SK-N-SH treated with all-trans-retinoic acid at 6 μM for 48 hours (cell line): Measurements from ENCODE around the gene HES5.
A peak's percentile ranks its signal among the peaks of the same experiment; 100 is the strongest.

Source experiments
- ATAC-seq: fragments of 200-7000 bp; cut with Tn5 transposase; 3 replicates; pipeline ENCODE4 v1.9.1; 2020; ENCODE audit warnings: mild to moderate bottlenecking, moderate library complexity
- BACH2 ChIP-seq: fragments of 250-450 bp; sonication (Bioruptor Pico); IDR thresholded peaks from 2 replicates; pipeline ENCODE4 v1.9.0; 2021; ENCODE audit warnings: mild to moderate bottlenecking, borderline replicate concordance
- CSDC2 ChIP-seq: fragments of 250-450 bp; sonication (Bioruptor Pico); IDR thresholded peaks from 2 replicates; pipeline ENCODE4 v1.5.0; 2020; ENCODE audit warnings: mild to moderate bottlenecking, moderate library complexity
- ESRRG ChIP-seq: fragments of 250-450 bp; sonication (Bioruptor Pico); IDR thresholded peaks from 2 replicates; pipeline ENCODE4 v1.6.1; 2021; ENCODE audit warnings: mild to moderate bottlenecking
- ISL1 ChIP-seq: fragments of 250-450 bp; sonication (Bioruptor Pico); IDR thresholded peaks from 2 replicates; pipeline ENCODE4 v2.1.2; 2022; ENCODE audit warnings: mild to moderate bottlenecking, moderate library complexity
- OSR1 ChIP-seq: fragments of 250-450 bp; sonication (Bioruptor Pico); IDR thresholded peaks from 2 replicates; pipeline ENCODE4 v1.8.0; 2022; ENCODE audit warnings: moderate library complexity, mild to moderate bottlenecking, inconsistent platforms
- PPARA ChIP-seq: fragments of 250-450 bp; sonication (Bioruptor Pico); IDR thresholded peaks from 2 replicates; pipeline ENCODE4 v1.5.0; 2020; ENCODE audit warnings: mild to moderate bottlenecking, borderline replicate concordance
- RARB ChIP-seq: fragments of 250-450 bp; sonication (Bioruptor Pico); IDR thresholded peaks from 2 replicates; pipeline ENCODE4 v1.8.0; 2021; ENCODE audit warnings: mild to moderate bottlenecking, moderate library complexity
- SNAI2 ChIP-seq: fragments of 250-450 bp; sonication (Bioruptor Pico); IDR thresholded peaks from 2 replicates; pipeline ENCODE4 v1.5.0; 2020; ENCODE audit warnings: mild to moderate bottlenecking, moderate library complexity
- TCF4 ChIP-seq: fragments of 250-450 bp; sonication (Bioruptor Pico); IDR thresholded peaks from 2 replicates; pipeline ENCODE4 v1.8.0; 2021; ENCODE audit warnings: mild to moderate bottlenecking, moderate library complexity, borderline replicate concordance
- TOX ChIP-seq: fragments of 250-450 bp; sonication (Bioruptor Pico); IDR thresholded peaks from 2 replicates; pipeline ENCODE4 v1.8.0; 2021; ENCODE audit warnings: mild to moderate bottlenecking, moderate library complexity, borderline replicate concordance
- ZC3H10 ChIP-seq: fragments of 250-450 bp; sonication (Bioruptor Pico); IDR thresholded peaks from 2 replicates; pipeline ENCODE4 v1.5.1; 2021; ENCODE audit warnings: mild to moderate bottlenecking, moderate library complexity
- ZFP3 ChIP-seq: fragments of 250-450 bp; sonication (Bioruptor Pico); IDR thresholded peaks from 2 replicates; pipeline ENCODE4 v1.5.0; 2020; ENCODE audit warnings: mild to moderate bottlenecking, moderate library complexity
- ZFP30 ChIP-seq: fragments of 450-650 bp; formaldehyde crosslinking; IDR thresholded peaks from 2 replicates; pipeline ENCODE4 v1.5.0; 2022; ENCODE audit warnings: mild to moderate bottlenecking, moderate library complexity
- ZNF565 ChIP-seq: fragments of 450-650 bp; formaldehyde crosslinking; conservative IDR thresholded peaks from 2 replicates; pipeline ENCODE4 v1.5.0; 2020; ENCODE audit warnings: low read depth, mild to moderate bottlenecking, moderate library complexity
- ZNF70 ChIP-seq: fragments of 450-650 bp; formaldehyde crosslinking; IDR thresholded peaks from 2 replicates; pipeline ENCODE4 v1.5.0; 2020; ENCODE audit warnings: mild to moderate bottlenecking, moderate library complexity
- ZNF8 ChIP-seq: fragments of 450-650 bp; formaldehyde crosslinking; IDR thresholded peaks from 2 replicates; pipeline ENCODE4 v1.5.0; 2020; ENCODE audit warnings: mild to moderate bottlenecking, moderate library complexity
- TF ChIP-seq, protein P1 (sequence below): fragments of 250-450 bp; sonication (Bioruptor Pico); IDR thresholded peaks from 2 replicates; pipeline ENCODE4 v1.5.0; 2020; ENCODE audit warnings: mild to moderate bottlenecking, moderate library complexity
- TF ChIP-seq, protein P2 (sequence below): fragments of 250-450 bp; sonication (Bioruptor Pico); IDR thresholded peaks from 2 replicates; pipeline ENCODE4 v1.8.0; 2020; ENCODE audit warnings: mild to moderate bottlenecking, moderate library complexity, borderline replicate concordance
- TF ChIP-seq, protein P3 (sequence below): fragments of 250-450 bp; sonication (Bioruptor Pico); IDR thresholded peaks from 2 replicates; pipeline ENCODE4 v1.5.1; 2021; ENCODE audit warnings: mild to moderate bottlenecking, moderate library complexity

Gene HES5

DNA sequence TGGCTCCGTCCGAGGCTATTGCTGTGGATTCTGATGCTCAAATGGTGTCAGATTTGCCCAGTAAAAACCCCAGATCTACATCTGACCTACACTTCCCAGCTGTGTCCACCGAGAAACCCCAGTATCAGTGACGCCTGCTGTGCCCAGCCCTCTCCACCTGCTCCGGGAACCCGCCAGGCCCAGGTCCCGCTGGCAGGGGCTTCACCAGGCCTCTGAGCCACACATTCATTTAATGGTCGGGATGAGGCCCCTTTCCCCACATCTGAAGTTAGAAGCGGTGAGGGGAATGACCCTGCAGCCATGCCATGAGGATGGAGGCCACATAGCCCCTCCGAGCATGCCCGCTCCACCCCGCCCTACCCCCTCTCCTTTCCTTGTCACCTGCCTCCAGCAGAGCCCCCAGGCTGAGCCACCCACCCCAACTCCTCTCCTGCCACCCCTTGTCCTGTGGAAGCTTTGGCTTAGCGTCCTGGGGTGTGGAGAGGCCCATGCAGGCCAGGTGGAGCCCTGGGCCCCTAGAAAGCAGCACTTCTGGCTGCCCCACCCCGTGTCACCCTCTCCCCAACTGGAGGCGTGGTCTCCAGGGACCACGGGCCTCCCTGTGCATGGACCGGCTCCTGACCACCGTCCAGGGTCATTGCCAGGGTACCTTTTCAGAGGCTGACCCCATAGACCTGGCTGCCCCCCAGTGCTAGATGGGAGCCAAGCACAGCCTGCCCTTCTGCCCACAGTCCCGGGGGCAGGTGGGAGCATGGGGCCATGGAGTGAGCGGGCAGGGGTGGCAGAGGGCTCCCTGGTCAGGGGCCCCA lies 34.1 kb upstream of the HES5 start:
- TF ChIP-seq TCF4 (no peak), ZFP30 (CRISPR knock-in tag) (no peak), ESRRG (CRISPR knock-in tag) (no peak), OSR1 (CRISPR knock-in tag) (no peak), ZNF8 (CRISPR knock-in tag) (no peak), PPARA (CRISPR knock-in tag) (no peak), ZC3H10 (CRISPR knock-in tag) (no peak), SNAI2 (CRISPR knock-in tag) (no peak), ISL1 (CRISPR knock-in tag) (no peak), RARB (no peak), CSDC2 (no peak), ZNF70 (CRISPR knock-in tag) (no peak), BACH2 (CRISPR knock-in tag) (no peak)
- TF ChIP-seq, protein P1, sequence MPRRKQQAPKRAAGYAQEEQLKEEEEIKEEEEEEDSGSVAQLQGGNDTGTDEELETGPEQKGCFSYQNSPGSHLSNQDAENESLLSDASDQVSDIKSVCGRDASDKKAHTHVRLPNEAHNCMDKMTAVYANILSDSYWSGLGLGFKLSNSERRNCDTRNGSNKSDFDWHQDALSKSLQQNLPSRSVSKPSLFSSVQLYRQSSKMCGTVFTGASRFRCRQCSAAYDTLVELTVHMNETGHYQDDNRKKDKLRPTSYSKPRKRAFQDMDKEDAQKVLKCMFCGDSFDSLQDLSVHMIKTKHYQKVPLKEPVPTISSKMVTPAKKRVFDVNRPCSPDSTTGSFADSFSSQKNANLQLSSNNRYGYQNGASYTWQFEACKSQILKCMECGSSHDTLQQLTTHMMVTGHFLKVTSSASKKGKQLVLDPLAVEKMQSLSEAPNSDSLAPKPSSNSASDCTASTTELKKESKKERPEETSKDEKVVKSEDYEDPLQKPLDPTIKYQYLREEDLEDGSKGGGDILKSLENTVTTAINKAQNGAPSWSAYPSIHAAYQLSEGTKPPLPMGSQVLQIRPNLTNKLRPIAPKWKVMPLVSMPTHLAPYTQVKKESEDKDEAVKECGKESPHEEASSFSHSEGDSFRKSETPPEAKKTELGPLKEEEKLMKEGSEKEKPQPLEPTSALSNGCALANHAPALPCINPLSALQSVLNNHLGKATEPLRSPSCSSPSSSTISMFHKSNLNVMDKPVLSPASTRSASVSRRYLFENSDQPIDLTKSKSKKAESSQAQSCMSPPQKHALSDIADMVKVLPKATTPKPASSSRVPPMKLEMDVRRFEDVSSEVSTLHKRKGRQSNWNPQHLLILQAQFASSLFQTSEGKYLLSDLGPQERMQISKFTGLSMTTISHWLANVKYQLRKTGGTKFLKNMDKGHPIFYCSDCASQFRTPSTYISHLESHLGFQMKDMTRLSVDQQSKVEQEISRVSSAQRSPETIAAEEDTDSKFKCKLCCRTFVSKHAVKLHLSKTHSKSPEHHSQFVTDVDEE (CRISPR knock-in tag), result no peak
- TF ChIP-seq, protein P2, sequence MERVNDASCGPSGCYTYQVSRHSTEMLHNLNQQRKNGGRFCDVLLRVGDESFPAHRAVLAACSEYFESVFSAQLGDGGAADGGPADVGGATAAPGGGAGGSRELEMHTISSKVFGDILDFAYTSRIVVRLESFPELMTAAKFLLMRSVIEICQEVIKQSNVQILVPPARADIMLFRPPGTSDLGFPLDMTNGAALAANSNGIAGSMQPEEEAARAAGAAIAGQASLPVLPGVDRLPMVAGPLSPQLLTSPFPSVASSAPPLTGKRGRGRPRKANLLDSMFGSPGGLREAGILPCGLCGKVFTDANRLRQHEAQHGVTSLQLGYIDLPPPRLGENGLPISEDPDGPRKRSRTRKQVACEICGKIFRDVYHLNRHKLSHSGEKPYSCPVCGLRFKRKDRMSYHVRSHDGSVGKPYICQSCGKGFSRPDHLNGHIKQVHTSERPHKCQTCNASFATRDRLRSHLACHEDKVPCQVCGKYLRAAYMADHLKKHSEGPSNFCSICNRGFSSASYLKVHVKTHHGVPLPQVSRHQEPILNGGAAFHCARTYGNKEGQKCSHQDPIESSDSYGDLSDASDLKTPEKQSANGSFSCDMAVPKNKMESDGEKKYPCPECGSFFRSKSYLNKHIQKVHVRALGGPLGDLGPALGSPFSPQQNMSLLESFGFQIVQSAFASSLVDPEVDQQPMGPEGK (CRISPR knock-in tag), result no peak
- ATAC-seq, result no peak

DNA sequence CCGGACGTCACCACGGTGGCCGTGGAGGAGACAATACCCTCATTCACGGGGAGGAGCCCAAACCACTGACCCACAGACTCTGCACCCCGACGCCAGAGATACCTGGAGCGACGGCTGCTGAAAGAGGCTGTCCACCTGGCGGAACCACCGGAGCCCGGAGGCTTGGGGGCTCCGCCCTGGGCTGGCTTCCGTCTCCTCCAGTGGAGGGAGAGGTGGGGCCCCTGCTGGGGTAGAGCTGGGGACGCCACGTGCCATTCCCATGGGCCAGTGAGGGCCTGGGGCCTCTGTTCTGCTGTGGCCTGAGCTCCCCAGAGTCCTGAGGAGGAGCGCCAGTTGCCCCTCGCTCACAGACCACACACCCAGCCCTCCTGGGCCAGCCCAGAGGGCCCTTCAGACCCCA lies 33.1 kb upstream of the HES5 start:
- no peak for TF ChIP-seq ZFP30 (CRISPR knock-in tag)
- no peak for TF ChIP-seq ISL1 (CRISPR knock-in tag)
- TF ChIP-seq, protein P2 (CRISPR knock-in tag), result no peak
- no peak for TF ChIP-seq OSR1 (CRISPR knock-in tag)
- TF ChIP-seq TOX (CRISPR knock-in tag), result no peak
- TF ChIP-seq ZNF565, result no peak
- TF ChIP-seq, protein P3, sequence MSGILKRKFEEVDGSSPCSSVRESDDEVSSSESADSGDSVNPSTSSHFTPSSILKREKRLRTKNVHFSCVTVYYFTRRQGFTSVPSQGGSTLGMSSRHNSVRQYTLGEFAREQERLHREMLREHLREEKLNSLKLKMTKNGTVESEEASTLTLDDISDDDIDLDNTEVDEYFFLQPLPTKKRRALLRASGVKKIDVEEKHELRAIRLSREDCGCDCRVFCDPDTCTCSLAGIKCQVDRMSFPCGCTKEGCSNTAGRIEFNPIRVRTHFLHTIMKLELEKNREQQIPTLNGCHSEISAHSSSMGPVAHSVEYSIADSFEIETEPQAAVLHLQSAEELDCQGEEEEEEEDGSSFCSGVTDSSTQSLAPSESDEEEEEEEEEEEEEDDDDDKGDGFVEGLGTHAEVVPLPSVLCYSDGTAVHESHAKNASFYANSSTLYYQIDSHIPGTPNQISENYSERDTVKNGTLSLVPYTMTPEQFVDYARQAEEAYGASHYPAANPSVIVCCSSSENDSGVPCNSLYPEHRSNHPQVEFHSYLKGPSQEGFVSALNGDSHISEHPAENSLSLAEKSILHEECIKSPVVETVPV, result no peak
- TF ChIP-seq CSDC2, result no peak
- no peak for TF ChIP-seq ZNF70 (CRISPR knock-in tag)
- TF ChIP-seq PPARA (CRISPR knock-in tag), result no peak
- no peak for ATAC-seq

DNA sequence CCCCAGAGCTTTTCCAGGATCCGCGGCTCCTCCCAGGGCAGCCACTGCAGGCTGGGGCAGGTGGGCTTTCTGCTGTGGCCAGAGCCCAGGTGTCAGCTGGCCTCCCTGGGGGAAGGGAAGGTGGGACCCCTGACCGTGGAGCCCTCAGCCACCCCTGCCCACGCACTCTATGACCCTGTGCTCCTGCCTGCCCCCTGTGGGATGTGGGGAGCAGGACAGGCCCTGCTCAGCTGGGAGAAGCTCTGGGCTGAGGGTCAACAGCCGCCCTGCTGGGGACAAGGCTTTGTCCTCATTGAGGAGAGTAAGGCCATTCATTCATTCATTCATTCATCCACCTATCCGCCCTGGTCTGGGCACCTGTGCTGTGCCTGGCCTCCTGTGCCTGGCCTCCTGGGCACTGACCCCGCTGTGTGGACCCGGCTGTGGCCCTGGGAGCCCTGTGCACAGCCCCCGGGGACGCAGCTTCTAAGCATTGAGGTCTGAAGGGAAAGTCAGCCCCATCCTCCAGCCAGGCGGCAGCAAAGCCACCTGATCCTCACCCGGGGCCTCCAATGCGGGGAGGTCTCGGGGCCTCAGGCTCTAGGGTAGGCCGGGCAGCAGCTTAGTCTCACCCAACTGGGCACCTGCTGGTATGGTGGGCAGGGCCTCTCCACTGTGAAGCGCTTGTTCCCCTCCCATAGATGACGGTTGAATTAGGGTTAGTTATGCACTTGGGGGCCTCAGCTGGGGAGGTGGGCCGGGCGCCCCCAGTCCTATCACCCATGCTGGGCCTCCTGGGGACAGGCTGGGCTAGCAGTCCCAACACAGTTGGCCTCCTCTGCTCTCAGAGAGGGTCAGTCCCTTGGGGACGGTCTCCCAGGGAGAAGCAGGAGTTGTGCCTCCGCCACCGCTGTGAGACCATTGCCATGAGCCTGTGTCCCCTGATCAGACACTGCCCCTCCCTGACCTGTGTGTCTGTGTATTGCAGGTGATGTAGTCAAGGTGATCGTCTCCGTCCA lies 32.1 kb upstream of the HES5 start:
- peak; percentile 30; the same call in 1 of the 3 replicates for ATAC-seq
- TF ChIP-seq ZFP30 (CRISPR knock-in tag) (no peak), RARB (no peak), ZC3H10 (CRISPR knock-in tag) (no peak), ZFP3 (no peak)
